Vagina (tissue), 2 donors: ENCODE measurements around the gene UHRF1. TPM values are rescaled to one million over a fixed set of nuclear protein-coding genes. Genes with fewer than 3 reads are reported as not detected.

ENCODE experiments used
- DNase-seq, 2 donors: peaks; one replicate each; pipeline ENCODE4 v3.0.0-alpha.2; 2017; ENCODE audit errors: extremely low spot score in 2 of 2
- H3K27ac ChIP-seq: fragments of 200-600 bp; sonication (generic); one replicate; pipeline ENCODE4 v1.5.1; 2019
- H3K27me3 ChIP-seq: fragments of 200-600 bp; sonication (generic); one replicate; pipeline ENCODE4 v1.5.1; 2019
- H3K36me3 ChIP-seq, 2 donors: fragments of 200-600 bp; sonication (generic); one replicate each; pipeline ENCODE4 v1.5.1; 2017 to 2019
- H3K4me1 ChIP-seq: fragments of 200-600 bp; sonication (generic); one replicate; pipeline ENCODE4 v1.5.1; 2019
- H3K4me3 ChIP-seq, 2 donors: fragments of 200-600 bp; sonication (generic); 1 replicate in 1 of 2; 2 replicates in 1 of 2; pipeline ENCODE4 v1.5.1; 2016 to 2019
- H3K9me3 ChIP-seq: fragments of 200-600 bp; sonication (generic); one replicate; pipeline ENCODE4 v1.5.1; 2019
- CTCF ChIP-seq, 3 experiments: fragments of 450-650 bp in 2 of 3; fragments of 200-600 bp in 1 of 3; sonication (generic) in 1 of 3; IDR thresholded peaks; one replicate each; pipeline ENCODE4 v1.5.1; 2017 to 2019; ENCODE audit warnings: antibody characterized with exemption in 3 of 3, mild to moderate bottlenecking in 2 of 3, moderate library complexity in 2 of 3
- POLR2A ChIP-seq, 2 donors: fragments of 450-650 bp; IDR thresholded peaks; one replicate each; pipeline ENCODE4 v1.6.1; 2017; ENCODE audit warnings: antibody characterized with exemption in 2 of 2, mild to moderate bottlenecking in 2 of 2, moderate library complexity in 2 of 2
- POLR2AphosphoS5 ChIP-seq, 2 donors: sonication (generic); formaldehyde crosslinking; IDR thresholded peaks; one replicate each; pipeline ENCODE4 v1.9.0; 2017; ENCODE audit warnings: antibody characterized with exemption in 2 of 2, mild to moderate bottlenecking in 2 of 2, low read depth in 1 of 2; ENCODE audit not compliant: insufficient read depth in 1 of 2
- intact Hi-C: fragments of 100-400 bp; cut with DNase I; formaldehyde crosslinking; loops from one replicate; pipeline ENCODE4 v1.15.1; 2023
- total RNA-seq: library from RNA; depleted of rRNA; stranded (reverse); fragments of >200 nt; gene quantifications from one replicate; pipeline ENCODE4 v1.2.3, GENCODE V29; 2016

UHRF1 gene
- total RNA-seq, 1 donor from 2014 or later = 2.0 TPM

- TF ChIP-seq POLR2A (IDR thresholded peaks at IDR 0.05) = no peak
- peak; percentile 66 to 73 for TF ChIP-seq POLR2AphosphoS5 (IDR thresholded peaks at IDR 0.05; ENCODE audit: insufficient read depth in 1 of 2, low read depth in 1 of 2)
- TF ChIP-seq CTCF (IDR thresholded peaks at IDR 0.05) = peak; percentile 27 to 67 (median 46)
- Histone ChIP-seq H3K4me1 (peaks cover 52% of the 10 kb centered on the region), H3K4me3 (peak overlapping the region; percentile 58 to 76), H3K27ac (peak overlapping the region; percentile 65), H3K9me3 (no peaks in the 10 kb centered on the region), H3K36me3 (no peaks in the 10 kb centered on the region), H3K27me3 (no peaks in the 10 kb centered on the region)
- DNase-seq = no peak
- intact Hi-C loops = loop anchor here (5.0 kb wide), 2 partner anchors 45 to 100 kb away; partner anchors contain the start of gene PLIN3
These were observed 2.7 kb downstream of the UHRF1 start for GRCh38 chr19:4911786-4912672.

GRCh38 chr19:4913996-4914735 is 4.9 kb downstream of the UHRF1 start:
- no peak for DNase-seq
- intact Hi-C loops = loop anchor here (5.0 kb wide), 2 partner anchors 47 to 102 kb away; partner anchors contain the start of gene PLIN3
- TF ChIP-seq POLR2A (IDR thresholded peaks at IDR 0.05) (no peak), CTCF (IDR thresholded peaks at IDR 0.05) (no peak), POLR2AphosphoS5 (IDR thresholded peaks at IDR 0.05; ENCODE audit: insufficient read depth in 1 of 2, low read depth in 1 of 2) (no peak)
- Histone ChIP-seq H3K36me3 (no peaks in the 10 kb centered on the region), H3K27me3 (no peaks in the 10 kb centered on the region), H3K4me1 (peaks cover 49% of the 10 kb centered on the region), H3K27ac (peak overlapping the region; percentile 70), H3K9me3 (no peaks in the 10 kb centered on the region), H3K4me3 (peak overlapping the region in 1 of 2 donors; percentile 19)

- Histone ChIP-seq H3K27me3 (no peaks in the 10 kb centered on the region), H3K27ac (peak overlapping the region; percentile 70), H3K4me1 (peaks cover 45% of the 10 kb centered on the region), H3K36me3 (no peaks in the 10 kb centered on the region), H3K4me3 (peak overlapping the region in 1 of 2 donors; percentile 19), H3K9me3 (no peaks in the 10 kb centered on the region)
- no peak for DNase-seq
- TF ChIP-seq POLR2A (IDR thresholded peaks at IDR 0.05) (no peak), POLR2AphosphoS5 (IDR thresholded peaks at IDR 0.05; ENCODE audit: insufficient read depth in 1 of 2, low read depth in 1 of 2) (peak in 1 of 2 donors; percentile 62)
- intact Hi-C loops = loop anchor here (5.0 kb wide), 2 partner anchors 48 to 103 kb away; partner anchors contain the start of gene PLIN3
These were observed 5.6 kb downstream of the UHRF1 start for GRCh38 chr19:4914736-4915501.

- Histone ChIP-seq H3K27ac (peak overlapping the region; percentile 70), H3K4me3 (peak overlapping the region; percentile 13 to 19), H3K4me1 (peaks cover 33% of the 10 kb centered on the region), H3K27me3 (no peaks in the 10 kb centered on the region), H3K9me3 (no peaks in the 10 kb centered on the region), H3K36me3 (no peaks in the 10 kb centered on the region)
- TF ChIP-seq POLR2A (IDR thresholded peaks at IDR 0.05) (no peak), CTCF (IDR thresholded peaks at IDR 0.05) (no peak), POLR2AphosphoS5 (IDR thresholded peaks at IDR 0.05; ENCODE audit: insufficient read depth in 1 of 2, low read depth in 1 of 2) (peak in 1 of 2 donors; percentile 36)
- intact Hi-C loops = no loop called here
- DNase-seq = no peak
These were observed 7.2 kb downstream of the UHRF1 start for GRCh38 chr19:4916292-4917082.
